ENCODE results near the gene CIAO2A.

Gene CIAO2A

DNA sequence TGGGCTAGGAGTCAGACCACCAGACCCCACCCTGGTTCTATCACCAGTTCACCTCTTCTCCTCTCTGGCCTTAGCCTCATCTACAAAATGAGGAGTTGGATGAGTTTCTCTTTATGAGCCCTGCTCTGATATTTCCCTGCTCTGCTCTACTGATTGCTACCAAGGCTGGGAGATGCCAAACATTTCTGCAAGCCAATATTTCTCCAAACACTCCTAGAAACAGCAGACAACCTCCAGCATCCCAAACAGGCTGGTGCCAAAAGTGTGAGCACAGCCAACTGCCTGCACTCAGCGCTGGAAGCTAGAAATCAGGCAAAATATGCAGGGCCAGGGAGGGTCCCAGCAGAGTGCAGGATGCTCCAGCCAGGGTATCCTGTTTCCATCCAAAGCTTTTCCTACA, 58.1 kb downstream of the CIAO2A start:
- no peak overlapping the region for H3K27ac ChIP-seq (ENCODE audit: low read length)
- no peaks in the 10 kb centered on the region for H3K27me3 ChIP-seq (replicated peaks; ENCODE audit: insufficient read depth, low read length)
- no peaks in the 10 kb centered on the region for H3K4me1 ChIP-seq (ENCODE audit: low read length)
- TF ChIP-seq EZH2 (optimal IDR thresholded peaks at IDR 0.05; ENCODE audit: low read depth, low read length): no peak
- no peak for TF ChIP-seq EZH2phosphoT487 (IDR thresholded peaks at IDR 0.05; ENCODE audit: low read length)
- no peak for DNase-seq
- H4K20me1 ChIP-seq (ENCODE audit: insufficient read depth, low read length): no peaks in the 10 kb centered on the region
- no peaks in the 10 kb centered on the region for H3K9me3 ChIP-seq (replicated peaks; ENCODE audit: insufficient read depth, low read length)
- H3K4me2 ChIP-seq (ENCODE audit: low read depth, low read length): no peak overlapping the region
- H3K9ac ChIP-seq (ENCODE audit: low read length): no peak overlapping the region
- H2AFZ ChIP-seq (ENCODE audit: low read length): no peak overlapping the region
- no peak overlapping the region for H3K4me3 ChIP-seq (ENCODE audit: low read length)
- H3K9me2 ChIP-seq (replicated peaks; ENCODE audit: insufficient read depth, low read length): no peaks in the 10 kb centered on the region
- H3F3A ChIP-seq (ENCODE audit: insufficient read depth, low read length): no peaks in the 10 kb centered on the region
- no peaks in the 10 kb centered on the region for H3K79me2 ChIP-seq (ENCODE audit: low read length)
- H3K36me3 ChIP-seq (replicated peaks; ENCODE audit: insufficient read depth, low read length): no peaks in the 10 kb centered on the region

DNA sequence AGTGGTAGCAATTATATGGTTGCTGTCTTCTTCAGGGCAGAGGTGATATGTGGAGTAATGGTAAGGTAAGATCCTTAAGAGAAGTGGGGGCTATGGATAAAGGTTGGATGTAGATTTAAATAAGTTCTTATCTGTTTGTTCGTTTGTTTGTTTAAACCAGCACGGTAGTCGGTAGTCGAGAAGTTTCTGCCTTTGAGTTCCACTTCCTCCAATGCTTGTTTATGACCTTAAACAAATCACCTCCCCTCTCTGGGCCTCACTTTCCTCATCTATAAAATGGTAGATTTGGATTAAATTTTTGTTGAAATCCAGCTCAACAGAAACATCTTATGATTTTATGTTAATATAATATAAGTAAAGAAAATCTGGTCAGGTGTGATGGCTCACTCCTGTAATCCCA, 59.1 kb downstream of the CIAO2A start:
- Histone ChIP-seq H3K4me1 (ENCODE audit: low read length) (no peaks in the 10 kb centered on the region), H3K27me3 (replicated peaks; ENCODE audit: insufficient read depth, low read length) (no peaks in the 10 kb centered on the region), H3K9me2 (replicated peaks; ENCODE audit: insufficient read depth, low read length) (no peaks in the 10 kb centered on the region), H3K79me2 (ENCODE audit: low read length) (no peaks in the 10 kb centered on the region), H3K9ac (ENCODE audit: low read length) (no peak overlapping the region), H3F3A (ENCODE audit: insufficient read depth, low read length) (no peaks in the 10 kb centered on the region), H3K4me3 (ENCODE audit: low read length) (no peak overlapping the region), H3K9me3 (replicated peaks; ENCODE audit: insufficient read depth, low read length) (no peaks in the 10 kb centered on the region), H2AFZ (ENCODE audit: low read length) (no peak overlapping the region), H4K20me1 (ENCODE audit: insufficient read depth, low read length) (no peaks in the 10 kb centered on the region), H3K36me3 (replicated peaks; ENCODE audit: insufficient read depth, low read length) (no peaks in the 10 kb centered on the region), H3K4me2 (ENCODE audit: low read depth, low read length) (no peak overlapping the region), H3K27ac (ENCODE audit: low read length) (no peak overlapping the region)
- no peak for DNase-seq
- TF ChIP-seq EZH2 (optimal IDR thresholded peaks at IDR 0.05; ENCODE audit: low read depth, low read length) (no peak), EZH2phosphoT487 (IDR thresholded peaks at IDR 0.05; ENCODE audit: low read length) (no peak)
- TF ChIP-seq, protein P1, sequence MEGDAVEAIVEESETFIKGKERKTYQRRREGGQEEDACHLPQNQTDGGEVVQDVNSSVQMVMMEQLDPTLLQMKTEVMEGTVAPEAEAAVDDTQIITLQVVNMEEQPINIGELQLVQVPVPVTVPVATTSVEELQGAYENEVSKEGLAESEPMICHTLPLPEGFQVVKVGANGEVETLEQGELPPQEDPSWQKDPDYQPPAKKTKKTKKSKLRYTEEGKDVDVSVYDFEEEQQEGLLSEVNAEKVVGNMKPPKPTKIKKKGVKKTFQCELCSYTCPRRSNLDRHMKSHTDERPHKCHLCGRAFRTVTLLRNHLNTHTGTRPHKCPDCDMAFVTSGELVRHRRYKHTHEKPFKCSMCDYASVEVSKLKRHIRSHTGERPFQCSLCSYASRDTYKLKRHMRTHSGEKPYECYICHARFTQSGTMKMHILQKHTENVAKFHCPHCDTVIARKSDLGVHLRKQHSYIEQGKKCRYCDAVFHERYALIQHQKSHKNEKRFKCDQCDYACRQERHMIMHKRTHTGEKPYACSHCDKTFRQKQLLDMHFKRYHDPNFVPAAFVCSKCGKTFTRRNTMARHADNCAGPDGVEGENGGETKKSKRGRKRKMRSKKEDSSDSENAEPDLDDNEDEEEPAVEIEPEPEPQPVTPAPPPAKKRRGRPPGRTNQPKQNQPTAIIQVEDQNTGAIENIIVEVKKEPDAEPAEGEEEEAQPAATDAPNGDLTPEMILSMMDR (IDR thresholded peaks at IDR 0.05; ENCODE audit: low read length): no peak

DNA sequence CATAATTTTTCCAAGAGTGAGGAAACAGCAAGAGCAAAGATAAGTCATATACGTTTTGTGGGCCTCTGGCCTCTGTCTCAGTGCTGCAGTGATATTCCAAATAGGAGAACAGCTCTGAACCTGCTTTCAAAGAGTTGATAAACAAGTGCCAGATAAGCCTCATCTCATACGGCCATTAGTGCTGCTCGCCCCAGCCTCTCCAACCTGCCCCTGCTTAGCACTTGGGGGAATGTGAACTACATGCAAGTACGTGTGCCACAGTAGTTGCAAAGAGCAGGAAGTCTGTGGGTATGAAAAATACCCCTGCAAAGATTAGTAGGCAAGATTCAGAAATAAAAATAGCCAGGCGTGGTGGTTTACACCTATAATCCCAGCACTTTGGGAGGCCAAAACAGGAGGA, 61.3 kb downstream of the CIAO2A start:
- Histone ChIP-seq H3K79me2 (ENCODE audit: low read length) (no peaks in the 10 kb centered on the region), H3K9ac (ENCODE audit: low read length) (no peak overlapping the region), H3K9me3 (replicated peaks; ENCODE audit: insufficient read depth, low read length) (no peaks in the 10 kb centered on the region), H3K4me2 (ENCODE audit: low read depth, low read length) (no peak overlapping the region), H3K27me3 (replicated peaks; ENCODE audit: insufficient read depth, low read length) (no peaks in the 10 kb centered on the region), H3K36me3 (replicated peaks; ENCODE audit: insufficient read depth, low read length) (no peaks in the 10 kb centered on the region), H4K20me1 (ENCODE audit: insufficient read depth, low read length) (no peaks in the 10 kb centered on the region), H3K4me1 (ENCODE audit: low read length) (no peaks in the 10 kb centered on the region), H3K9me2 (replicated peaks; ENCODE audit: insufficient read depth, low read length) (no peaks in the 10 kb centered on the region), H3F3A (ENCODE audit: insufficient read depth, low read length) (no peaks in the 10 kb centered on the region), H3K4me3 (ENCODE audit: low read length) (no peak overlapping the region), H2AFZ (ENCODE audit: low read length) (no peak overlapping the region), H3K27ac (ENCODE audit: low read length) (no peak overlapping the region)
- no peak for TF ChIP-seq EZH2phosphoT487 (IDR thresholded peaks at IDR 0.05; ENCODE audit: low read length)
- TF ChIP-seq, protein P1 (IDR thresholded peaks at IDR 0.05; ENCODE audit: low read length): no peak
- no peak for TF ChIP-seq EZH2 (optimal IDR thresholded peaks at IDR 0.05; ENCODE audit: low read depth, low read length)
- DNase-seq: no peak

DNA sequence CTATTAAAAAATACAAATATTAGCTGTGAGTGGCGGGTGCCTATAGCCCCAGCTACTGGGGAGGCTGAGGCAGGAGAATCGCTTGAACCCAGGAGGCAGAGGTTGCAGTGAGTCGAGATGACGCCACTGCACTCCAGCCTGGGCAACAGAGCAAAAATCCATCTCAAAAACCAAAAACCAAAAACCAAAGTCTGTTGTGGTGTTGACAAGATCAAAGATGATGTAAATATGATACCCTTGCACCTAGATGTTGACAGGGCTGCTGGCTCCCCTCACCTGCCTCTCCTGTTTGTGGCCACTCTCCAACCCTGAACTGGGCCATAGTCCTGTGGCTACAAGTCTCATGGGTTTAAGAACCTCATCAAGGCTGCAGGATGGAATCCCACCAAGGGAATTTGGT, 63.5 kb downstream of the CIAO2A start:
- H3K4me3 ChIP-seq (ENCODE audit: low read length): no peak overlapping the region
- no peak overlapping the region for H3K4me2 ChIP-seq (ENCODE audit: low read depth, low read length)
- H3F3A ChIP-seq (ENCODE audit: insufficient read depth, low read length): no peaks in the 10 kb centered on the region
- no peak for TF ChIP-seq EZH2phosphoT487 (IDR thresholded peaks at IDR 0.05; ENCODE audit: low read length)
- TF ChIP-seq EZH2 (optimal IDR thresholded peaks at IDR 0.05; ENCODE audit: low read depth, low read length): no peak
- TF ChIP-seq, protein P1 (IDR thresholded peaks at IDR 0.05; ENCODE audit: low read length): no peak
- H3K27ac ChIP-seq (ENCODE audit: low read length): no peak overlapping the region
- no peaks in the 10 kb centered on the region for H3K27me3 ChIP-seq (replicated peaks; ENCODE audit: insufficient read depth, low read length)
- no peak for DNase-seq
- H4K20me1 ChIP-seq (ENCODE audit: insufficient read depth, low read length): no peaks in the 10 kb centered on the region
- no peaks in the 10 kb centered on the region for H3K36me3 ChIP-seq (replicated peaks; ENCODE audit: insufficient read depth, low read length)
- no peaks in the 10 kb centered on the region for H3K79me2 ChIP-seq (ENCODE audit: low read length)
- H3K9me3 ChIP-seq (replicated peaks; ENCODE audit: insufficient read depth, low read length): no peaks in the 10 kb centered on the region
- H3K4me1 ChIP-seq (ENCODE audit: low read length): no peaks in the 10 kb centered on the region
- no peak overlapping the region for H3K9ac ChIP-seq (ENCODE audit: low read length)
- no peaks in the 10 kb centered on the region for H3K9me2 ChIP-seq (replicated peaks; ENCODE audit: insufficient read depth, low read length)
- no peak overlapping the region for H2AFZ ChIP-seq (ENCODE audit: low read length)

Measured in MM.1S (cell line).